UCSD-AML1 (cell line): ENCODE data around the gene GPSM1.
"Not testable (repeated sequence)": the region's sequence is repeated elsewhere in the genome, so short reads cannot be mapped to it uniquely, and the experiment has no call there.

Experiments used
- DNase-seq: peaks from one replicate; lab custom pipeline; 2025; ENCODE audit not compliant: unreplicated experiment; lab: John Stamatoyannopoulos, UW

The GPSM1 gene

GRCh38 chr9:136343121-136343883 lies 16.0 kb downstream of the GPSM1 start:
- DNase-seq, result no peak

DNA sequence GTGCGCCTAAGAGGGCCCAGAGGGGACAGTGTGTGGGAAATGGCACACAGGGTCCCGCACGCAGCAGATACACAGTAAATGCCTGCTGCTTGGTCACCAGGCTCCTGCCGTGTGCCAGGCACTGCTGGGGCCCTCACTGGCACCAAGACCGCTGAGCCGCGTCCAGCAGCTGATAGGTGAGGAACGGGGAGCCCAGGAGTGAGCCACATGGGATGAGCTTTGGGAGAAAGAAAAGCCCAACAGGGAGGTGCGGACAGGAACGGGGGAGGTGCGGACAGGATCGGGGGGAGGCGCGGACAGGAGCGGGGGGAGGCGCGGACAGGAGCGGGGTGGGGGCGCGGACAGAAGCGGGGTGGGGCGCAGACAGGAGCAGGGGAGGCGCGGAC lies 16.5 kb downstream of the GPSM1 start:
- DNase-seq, result no peak

GRCh38 chr9:136344544-136345280 lies 17.4 kb downstream of the GPSM1 start:
- no peak for DNase-seq

- DNase-seq, result no peak
Observed at GRCh38 chr9:136345281-136346156, 18.2 kb downstream of the GPSM1 start.

- no peak for DNase-seq
Observed at GRCh38 chr9:136346157-136346481, 18.8 kb downstream of the GPSM1 start.

DNA sequence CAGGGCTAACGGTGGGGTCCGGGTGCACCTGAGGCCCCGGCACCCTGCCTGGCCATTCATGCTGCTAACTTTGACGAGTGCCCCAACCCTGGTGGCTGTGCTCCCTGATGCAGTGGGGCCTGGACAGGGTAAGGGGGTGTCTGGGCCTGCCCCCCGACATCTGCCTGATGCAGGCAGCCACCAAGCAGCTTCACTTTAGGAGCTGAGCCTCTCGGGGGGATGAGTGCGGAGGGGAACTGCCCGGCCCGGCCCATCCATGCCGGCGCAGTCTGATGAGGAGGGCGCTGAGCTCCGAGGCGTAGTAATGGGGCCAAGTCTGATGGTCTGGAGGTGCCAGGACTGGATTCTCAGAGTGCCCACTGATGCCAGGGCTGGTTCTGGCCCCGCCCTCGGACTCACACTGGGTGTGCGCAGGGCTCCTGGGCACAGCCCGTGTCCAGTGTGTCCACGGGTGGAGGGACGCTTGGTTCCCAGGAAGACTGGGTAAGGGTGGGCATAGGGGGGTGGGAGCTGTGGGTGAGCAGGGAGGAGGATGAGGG lies 19.7 kb downstream of the GPSM1 start:
- DNase-seq, result no peak

DNA sequence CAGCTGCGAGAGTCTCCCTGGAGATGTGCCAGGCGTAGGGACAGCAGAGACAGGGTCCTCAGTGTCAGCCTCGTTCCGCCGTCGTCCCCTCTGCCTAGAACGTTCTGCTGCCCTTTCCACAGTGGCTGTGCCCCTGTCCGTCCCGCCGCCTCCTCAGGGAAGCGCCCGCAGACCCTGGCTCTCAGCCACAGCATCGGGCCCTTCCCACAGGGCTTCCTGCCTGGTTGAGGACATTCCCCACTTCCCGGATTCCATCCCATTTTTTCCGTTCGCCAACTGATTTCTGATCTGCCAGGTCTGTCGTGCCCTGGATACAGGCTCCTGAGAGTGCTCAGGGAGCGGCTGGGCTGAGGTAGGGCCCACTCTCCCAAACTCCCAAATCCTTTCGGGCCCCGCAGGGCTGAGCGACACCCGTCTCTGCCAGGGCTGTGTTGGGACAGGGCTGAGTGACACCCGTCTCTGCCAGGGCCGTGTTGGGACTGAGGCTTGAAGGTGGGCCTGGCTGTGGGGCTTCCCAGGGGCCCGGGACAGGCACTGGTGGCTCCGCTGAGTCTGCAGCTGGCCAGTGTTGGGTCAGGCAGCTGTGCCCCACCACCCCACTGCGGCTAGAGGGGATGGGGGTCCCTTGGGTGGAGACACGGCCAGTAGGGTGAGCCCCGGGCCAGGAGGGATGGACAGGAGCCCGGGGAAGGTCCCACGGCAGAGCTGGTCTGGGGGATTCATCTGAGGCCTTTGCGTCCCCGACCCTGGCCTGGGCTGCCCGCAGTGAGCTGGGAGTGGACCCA lies 20.3 kb downstream of the GPSM1 start:
- no peak for DNase-seq

DNA sequence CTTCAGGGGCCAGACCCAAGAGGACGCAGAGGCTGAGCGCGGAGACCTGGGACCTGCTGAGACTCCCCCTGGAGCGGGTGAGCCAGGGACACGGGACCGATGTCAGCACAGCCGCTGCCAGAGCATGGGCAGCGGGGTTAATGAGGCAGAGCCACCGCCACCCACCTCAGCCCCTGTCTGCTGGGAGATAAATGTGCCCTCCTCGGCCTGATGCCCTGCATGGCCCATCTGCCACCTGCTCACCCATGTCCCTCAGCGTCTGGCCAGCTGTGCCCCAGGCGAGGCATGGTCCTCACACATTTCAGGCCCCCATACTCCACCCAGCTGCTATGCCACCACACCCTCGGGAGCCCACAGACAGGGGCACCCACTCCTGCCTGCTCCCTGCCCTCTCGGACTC lies 21.4 kb downstream of the GPSM1 start:
- DNase-seq, result no peak

GRCh38 chr9:136349546-136349945 lies 22.2 kb downstream of the GPSM1 start:
- DNase-seq, result no peak

DNA sequence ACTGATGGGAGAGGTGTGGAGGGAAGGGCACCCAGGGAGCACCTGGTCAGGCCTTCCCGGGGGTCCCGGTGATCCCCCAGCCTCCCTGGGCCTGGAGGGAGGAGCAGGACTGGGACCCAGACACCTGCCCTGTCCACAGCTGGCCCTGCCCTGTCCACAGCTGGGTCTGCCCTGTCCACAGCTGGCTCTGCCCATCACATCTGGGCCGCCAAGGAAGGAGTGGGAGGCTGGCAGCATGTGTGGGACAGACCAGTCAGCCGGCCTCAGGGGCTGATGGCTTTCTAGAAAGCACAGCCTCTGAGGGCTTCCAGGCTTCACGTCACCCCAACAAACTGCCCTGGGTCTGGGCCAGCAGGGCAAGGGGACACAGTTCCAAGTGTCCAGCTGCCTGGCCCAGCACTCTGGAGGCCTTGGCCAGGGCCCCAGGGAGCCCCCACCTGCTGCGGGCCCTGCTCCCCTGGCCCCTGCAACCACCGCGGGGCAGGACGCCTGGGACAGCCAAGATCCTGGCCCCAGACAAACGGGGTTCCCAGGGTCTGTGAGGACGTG lies 24.0 kb downstream of the GPSM1 start:
- no peak for DNase-seq

GRCh38 chr9:136351868-136352267 lies 24.5 kb downstream of the GPSM1 start:
- DNase-seq, result not testable (repeated sequence)

DNA sequence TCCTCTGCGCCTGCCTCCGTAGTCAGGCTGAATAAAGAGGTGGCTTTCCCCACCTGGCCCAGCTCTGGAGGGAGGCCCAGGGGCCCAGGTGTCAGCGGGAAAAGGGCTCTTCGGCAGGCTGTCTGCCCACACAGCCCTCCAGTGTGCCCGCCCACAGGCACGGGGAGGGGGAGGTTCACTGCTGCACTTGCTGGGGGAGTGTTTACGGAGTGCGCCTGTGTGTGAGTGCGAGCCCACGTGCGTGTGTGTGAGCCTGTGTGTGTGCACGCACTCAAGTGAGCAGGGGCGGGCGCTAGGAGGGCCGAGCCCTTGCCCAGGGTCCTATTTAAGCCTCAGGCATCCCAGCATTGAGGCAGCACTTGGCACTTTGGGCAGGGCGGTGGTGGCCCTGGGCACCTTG lies 25.3 kb downstream of the GPSM1 start:
- DNase-seq, result no peak

- DNase-seq, result no peak
Observed at GRCh38 chr9:136353088-136353487, 25.7 kb downstream of the GPSM1 start.

DNA sequence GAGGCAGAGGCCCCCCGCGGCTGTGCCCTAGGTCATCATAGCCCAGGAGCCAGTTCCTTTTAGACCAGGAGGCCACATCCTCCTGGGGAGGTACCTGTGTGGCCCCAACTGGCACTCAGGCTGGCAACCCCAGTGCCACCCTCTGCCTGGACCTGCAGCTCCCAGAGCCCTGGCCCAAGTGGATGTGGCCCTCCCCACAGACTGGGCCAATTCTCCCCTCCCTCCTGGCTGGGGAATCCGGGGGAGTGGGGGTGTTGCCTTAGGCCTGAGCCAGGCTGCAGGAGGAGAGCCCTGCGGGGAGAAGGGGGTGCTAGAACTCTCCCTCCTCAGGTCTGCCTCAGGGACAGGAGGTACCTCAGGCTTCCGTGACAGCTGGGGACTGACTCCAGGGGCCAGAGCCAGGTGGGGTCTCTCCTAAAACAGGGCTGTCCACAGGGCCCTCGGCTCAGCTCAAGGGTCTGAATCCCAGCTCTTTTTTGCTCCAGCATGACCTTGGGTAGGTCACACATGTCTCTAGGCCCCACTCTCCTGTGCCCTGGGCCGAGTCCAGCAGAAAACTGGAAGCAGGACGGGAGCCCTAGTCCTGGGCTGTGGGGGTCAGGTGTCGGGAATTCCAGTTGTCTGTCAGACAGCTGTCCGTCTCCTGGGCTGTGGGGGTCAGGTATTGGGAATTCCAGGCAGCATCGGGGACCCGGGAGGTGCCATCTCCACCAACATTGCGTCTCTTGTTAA lies 26.6 kb downstream of the GPSM1 start:
- DNase-seq, result no peak

DNA sequence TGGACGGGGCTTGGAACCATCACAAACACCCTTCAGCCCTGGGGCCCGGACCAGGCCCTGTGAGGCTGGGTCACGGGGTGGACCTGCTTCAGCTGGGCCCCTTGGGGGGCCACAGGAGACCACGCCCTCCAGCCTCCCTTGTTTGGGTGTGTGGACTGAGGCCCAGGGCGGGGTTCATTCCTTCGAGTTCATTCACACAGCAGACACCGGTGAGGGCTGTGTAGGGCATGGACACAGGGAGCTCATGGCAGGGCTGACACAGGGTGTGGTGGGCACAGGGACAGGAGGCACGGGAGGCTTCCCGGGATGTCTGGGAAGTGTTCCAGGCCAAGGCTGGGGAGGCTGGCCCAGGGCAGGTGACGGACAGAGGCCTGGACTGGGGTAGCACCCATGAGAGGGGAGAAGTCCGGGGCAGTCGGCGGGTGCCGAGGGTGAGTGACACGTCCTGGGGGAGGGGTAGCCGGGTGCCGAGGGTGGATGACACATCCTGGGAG lies 27.3 kb downstream of the GPSM1 start:
- no peak for DNase-seq

DNA sequence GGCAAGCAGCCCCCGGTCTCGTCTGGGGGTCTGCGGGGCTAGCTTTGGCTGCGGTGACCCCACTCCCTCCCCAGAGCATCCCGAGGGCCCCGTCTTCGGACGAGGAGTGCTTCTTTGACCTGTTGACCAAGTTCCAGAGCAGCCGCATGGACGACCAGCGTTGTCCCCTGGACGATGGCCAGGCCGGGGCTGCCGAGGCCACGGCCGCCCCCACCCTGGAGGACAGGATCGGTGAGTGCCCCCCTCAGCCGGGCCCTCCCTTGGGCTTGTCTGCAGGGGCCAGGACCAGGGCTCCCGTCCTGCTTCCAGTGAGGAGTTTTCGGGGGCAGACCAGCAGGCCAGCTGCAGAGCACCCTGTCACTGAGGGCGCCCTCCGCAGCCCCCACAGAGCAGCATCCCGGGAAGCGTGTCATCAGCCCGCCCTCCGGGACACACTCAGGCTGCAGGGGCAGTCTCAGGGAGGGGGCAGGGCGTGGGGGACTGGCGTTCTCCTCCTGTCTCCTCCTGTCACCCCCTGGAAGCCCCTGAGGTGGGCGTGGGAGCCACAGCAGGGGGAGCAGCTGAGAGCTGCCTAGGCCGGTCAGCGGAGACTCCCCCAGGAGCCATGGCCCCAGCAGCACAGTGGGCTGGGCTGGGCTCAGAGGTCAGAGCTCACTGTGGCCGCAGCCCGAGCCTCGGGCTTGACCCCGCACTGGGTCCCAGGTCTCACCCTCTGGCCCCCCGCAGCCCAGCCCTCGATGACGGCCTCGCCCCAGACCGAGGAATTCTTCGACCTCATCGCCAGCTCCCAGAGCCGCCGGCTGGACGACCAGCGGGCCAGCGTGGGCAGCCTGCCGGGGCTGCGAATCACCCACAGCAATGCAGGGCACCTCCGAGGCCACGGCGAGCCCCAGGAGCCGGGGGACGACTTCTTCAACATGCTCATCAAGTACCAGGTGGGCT lies 28.5 kb downstream of the GPSM1 start:
- DNase-seq, result no peak

- DNase-seq, result no peak
Observed at GRCh38 chr9:136357202-136357725, 29.9 kb downstream of the GPSM1 start.

DNA sequence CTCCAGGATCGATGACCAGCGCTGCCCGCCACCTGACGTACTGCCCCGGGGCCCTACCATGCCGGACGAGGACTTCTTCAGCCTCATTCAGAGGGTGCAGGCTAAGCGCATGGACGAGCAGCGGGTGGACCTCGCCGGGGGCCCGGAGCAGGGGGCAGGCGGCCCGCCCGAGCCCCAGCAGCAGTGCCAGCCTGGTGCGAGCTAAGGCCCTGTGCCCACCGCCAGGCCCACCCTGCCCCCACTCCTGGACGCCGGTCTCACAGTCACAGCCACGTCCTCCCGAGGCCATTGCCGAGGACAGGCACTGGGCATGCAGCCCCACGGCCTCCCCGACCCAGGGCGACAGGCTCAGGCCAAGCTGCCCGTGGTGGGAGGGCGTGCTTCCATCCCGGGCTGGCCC lies 30.7 kb downstream of the GPSM1 start:
- DNase-seq, result no peak
